H54 (cell line): ENCODE results near the gene RBFOX1.

Source experiments
- DNase-seq: peaks from one replicate; pipeline ENCODE4 v3.0.0; 2011; ENCODE audit warnings: low spot score, mixed read lengths; ENCODE audit not compliant: insufficient read length
- FAIRE-seq: peaks from 3 replicates; lab custom pipeline; 2011; peaks lifted over from hg19 to GRCh38; lab: Jason Lieb, UNC
- POLR2A ChIP-seq: IDR thresholded peaks from 2 replicates; pipeline ENCODE4 v1.6.1; 2011; ENCODE audit warnings: low read depth, mild to moderate bottlenecking, low read length

The RBFOX1 gene

DNA sequence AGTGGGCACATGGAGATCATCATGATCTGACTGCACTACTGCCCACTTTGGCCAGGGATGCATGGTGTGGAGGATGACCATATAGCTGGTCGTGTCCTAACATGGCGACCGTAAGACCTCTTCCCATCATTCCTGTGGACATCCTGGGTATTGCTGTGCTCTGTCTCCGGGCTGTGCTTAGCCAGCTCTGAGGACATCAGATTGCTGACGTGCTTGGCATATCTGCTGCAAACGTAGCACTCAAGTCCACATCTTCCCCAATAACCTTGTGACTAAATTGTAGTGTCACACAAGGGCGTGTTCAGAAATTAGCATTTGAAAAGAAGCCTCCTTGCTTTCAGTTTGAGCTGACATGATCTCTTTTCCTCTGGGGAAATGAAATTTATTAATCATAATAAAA is 373.2 kb downstream of the RBFOX1 start:
- no peak for TF ChIP-seq POLR2A
- FAIRE-seq: no peak
- no peak for DNase-seq

DNA sequence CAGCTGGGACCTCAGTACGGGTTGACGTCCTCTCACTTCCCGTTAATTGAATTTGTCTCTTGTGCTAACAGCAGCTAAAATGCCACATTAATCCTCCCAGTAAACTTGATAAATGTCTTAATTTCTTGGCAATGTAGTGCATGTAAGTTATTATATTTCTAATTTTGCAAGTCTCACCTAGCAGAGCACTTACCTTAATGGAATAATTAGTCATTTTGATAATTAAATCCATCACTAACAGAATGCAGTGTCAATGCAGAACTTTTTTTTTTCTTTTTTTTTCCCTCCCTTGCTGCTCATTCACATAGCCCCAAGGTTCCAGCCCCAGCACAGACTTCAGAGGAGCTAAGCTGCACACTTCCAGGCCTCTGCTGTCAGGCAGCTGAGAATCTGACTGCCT is 376.5 kb downstream of the RBFOX1 start:
- no peak for DNase-seq
- TF ChIP-seq POLR2A: no peak
- no peak for FAIRE-seq

DNA sequence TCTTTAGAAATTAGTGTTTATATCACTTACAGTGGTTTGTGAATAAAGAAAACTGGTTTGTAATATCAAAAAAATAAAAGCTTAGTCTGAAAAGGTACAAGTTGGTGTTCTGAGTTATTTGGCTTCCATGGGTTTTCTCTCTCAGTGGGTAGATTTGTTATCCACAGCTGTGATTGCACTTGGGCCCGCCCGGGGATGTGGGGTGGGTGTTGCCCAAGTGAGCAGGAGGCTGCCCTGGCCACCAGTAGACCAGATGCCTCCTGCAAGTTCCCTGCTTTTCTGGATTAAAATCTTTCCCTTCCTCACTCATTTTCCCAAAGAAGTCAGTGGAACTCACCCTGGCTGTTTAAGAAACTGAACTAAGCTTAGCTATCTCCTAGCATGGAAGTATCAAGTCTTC is 380.6 kb downstream of the RBFOX1 start:
- FAIRE-seq (no peak), DNase-seq (no peak)
- no peak for TF ChIP-seq POLR2A

DNA sequence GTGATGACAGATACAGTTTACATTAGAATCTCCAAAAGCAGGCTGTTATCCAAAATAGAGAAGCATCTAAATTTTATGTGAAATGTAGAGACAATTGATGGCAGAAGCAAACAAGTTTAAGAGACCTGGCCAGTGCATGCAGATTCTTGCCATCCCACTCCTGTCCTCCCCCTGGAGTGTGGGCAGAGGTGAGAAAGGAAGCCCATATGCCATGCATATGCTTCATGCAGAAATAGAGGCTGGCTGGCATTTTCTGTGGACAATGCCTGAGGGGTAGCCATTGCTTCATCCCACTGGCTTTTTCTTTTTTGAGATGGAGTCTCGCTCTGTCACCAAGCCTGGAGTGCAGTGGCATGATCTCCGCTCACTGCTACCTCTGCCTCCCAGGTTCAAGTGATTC is 382.1 kb downstream of the RBFOX1 start:
- TF ChIP-seq POLR2A: no peak
- DNase-seq: no peak
- FAIRE-seq: no peak

DNA sequence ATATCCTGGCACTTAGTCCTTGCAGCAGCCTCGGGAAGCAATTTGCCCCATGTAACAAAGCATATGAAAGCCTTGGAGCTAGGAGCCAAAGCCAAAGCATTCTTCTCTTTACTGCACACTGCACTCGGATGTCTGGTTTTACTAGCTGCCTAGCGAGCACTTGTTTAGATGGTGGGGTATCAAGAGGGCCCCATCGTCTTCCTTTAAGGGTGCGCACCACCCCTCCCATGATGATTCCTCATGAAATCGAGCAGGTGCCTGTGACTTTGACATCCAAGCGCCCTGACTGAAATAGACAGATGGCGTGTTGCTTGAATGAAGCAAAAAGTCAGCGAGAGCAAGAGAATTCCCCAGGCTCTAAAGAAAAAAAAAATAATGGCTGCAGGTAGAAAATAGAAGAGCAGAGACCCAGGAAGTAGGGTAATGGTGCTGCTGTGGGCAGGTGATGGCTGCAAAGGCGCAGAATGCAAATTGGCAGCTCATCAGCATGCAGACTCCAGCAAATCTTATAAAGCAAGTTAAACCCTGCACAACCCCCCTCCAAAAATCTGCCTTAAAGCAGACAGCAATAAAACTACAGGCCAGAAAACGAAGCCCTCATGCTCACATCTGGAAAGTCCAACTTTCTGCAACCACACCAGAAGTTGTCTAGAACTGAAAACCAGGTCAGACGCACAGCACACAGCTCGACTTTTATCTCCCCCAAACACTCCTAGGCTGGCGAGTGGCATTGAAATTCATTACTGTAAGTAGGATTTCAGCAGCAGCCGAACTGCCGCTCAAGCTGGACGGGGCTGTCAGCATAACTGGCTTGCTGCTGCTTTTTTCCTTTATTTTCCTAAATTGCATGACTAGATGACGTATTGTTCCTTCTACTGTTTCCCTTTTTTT is 384.3 kb downstream of the RBFOX1 start:
- TF ChIP-seq POLR2A: no peak
- no peak for FAIRE-seq
- DNase-seq: no peak

DNA sequence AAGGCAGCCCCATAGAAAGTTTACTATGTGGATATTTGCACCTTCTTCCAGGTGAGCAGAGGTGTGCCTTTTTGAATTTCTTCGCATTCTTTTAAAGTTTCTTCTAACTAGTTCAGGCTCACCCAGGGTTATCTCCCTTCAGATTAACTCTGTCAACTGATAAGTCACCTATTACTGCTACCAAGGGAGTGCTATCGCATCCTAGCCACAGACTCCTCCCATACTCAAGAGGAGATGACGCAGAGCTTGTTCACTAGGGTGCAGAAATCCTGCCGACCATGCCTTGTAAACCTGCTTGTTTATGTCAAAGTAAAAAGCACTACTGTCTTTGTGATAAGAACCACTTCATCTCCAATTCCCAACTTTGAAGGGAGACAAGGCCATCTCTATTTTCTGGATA is 390.1 kb downstream of the RBFOX1 start:
- no peak for DNase-seq
- TF ChIP-seq POLR2A: no peak

DNA sequence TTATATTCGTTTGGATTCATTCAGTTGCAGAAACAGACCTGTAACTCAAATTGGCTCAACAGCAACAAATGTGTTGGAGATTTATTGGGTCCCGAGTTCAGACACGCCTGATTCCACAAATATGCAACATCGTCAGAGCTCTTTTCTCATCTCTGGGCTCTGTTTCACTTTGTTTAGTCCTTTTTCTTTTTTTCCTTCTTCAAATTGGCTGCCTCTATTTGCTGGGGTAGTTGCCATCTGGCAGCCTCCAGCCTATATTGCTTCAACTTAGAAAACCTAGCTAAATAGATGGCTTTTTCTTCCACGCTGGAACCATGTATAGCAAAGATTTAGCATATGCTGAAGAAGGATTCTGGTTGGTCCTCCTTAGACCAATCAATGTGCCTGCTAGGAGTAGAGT is 398.5 kb downstream of the RBFOX1 start:
- DNase-seq (no peak), FAIRE-seq (no peak)
- no peak for TF ChIP-seq POLR2A

More for the DNA sequence above, 390.1 kb downstream of the RBFOX1 start:
- no peak for FAIRE-seq

DNA sequence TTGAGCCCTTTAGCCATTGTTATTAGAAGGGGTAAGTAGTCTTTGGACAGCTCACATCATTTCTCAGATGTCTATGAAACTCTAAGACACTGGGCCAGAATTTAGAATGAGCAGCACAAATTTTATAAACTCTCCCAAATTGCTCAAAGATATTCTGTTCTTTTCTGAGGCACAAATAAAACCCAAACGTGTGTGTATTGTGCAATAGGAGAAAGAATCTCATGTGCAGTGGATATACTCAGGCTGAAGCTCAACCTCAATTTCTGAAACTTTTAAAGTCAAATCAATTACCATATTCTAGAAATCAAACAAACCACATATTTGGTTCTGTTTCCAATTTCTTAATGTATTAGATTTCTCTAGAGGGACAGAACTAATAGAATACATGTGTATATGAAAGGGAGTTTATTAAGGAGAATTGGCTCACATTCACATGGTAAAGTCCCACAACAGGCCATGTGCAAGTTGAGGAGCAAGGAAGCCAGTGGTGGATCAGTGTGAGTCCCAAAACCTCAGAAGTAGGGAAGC is 403.6 kb downstream of the RBFOX1 start:
- FAIRE-seq (no peak), DNase-seq (no peak)
- no peak for TF ChIP-seq POLR2A

DNA sequence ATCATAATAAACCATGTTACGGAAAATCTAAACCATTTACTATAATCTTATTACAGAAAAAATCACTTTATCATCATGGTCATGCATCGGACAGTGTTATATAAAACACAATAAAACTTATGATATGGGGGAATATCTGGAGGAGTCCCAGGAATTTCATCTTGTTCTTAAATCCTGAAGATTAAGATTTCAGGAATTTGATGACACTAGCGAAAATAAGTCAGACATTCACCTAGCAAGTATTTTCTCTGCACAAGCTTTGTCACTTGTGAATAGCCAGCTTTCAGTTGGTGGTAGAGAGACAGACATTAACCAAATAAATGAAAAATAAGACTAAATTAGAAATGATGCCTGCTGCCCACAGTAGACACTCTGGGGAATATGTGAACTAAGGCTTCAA is 410.0 kb downstream of the RBFOX1 start:
- FAIRE-seq: no peak

DNA sequence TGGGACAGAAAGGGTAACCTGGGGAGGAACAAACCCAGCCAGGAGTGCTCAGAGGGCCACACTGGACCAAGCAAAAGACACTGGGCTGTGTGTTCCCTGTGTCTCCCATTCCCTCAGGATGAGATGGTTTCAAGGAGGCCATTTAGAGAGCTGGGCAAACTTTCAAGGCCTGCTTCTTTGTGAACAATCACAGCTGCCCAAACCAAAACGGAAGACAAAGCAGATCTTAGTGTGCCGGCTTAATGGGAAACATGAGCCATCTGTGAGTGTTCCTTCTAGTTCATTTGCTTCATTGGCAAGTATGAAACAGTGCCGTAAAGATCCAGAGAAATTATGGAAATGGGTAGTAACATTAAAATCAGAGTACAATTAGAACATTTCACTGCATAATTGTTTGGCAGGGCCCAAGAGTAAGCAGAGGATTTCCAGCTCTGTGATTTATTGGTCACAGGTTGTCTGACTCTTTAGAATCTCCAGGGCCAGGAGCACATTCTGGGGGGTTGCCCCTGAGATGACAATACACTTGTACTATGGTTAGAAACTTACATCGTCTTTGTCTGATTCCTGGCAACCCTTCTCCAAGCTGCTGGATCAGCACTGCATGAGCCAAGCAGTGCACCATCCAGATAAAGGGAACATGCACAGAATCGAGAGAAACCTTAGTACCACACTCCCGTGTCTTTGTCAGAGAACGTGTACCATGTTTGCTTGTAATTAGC is 412.1 kb downstream of the RBFOX1 start:
- no peak for TF ChIP-seq POLR2A
- FAIRE-seq: no peak
- DNase-seq: no peak

More for the DNA sequence above, 410.0 kb downstream of the RBFOX1 start:
- TF ChIP-seq POLR2A: no peak
- DNase-seq: no peak

DNA sequence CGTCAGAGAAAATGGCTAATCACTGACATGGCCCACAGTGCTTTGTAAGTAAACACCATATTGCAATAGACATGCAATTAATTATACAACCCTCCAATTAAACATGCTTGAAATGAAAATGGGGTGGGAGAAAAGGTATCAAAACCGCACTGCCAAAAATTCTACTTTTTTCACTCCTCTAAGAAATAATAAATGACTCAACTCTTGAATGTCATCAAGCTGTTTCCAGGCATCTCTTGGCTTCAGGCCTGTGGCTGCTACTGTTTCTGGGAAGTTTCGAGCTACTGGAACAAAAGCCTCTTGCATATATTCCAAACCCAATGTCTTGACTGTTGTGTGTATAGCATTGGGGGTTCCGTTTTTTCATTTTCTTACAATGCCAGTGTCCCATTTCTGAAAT is 412.6 kb downstream of the RBFOX1 start:
- DNase-seq (no peak), FAIRE-seq (no peak)
- no peak for TF ChIP-seq POLR2A

DNA sequence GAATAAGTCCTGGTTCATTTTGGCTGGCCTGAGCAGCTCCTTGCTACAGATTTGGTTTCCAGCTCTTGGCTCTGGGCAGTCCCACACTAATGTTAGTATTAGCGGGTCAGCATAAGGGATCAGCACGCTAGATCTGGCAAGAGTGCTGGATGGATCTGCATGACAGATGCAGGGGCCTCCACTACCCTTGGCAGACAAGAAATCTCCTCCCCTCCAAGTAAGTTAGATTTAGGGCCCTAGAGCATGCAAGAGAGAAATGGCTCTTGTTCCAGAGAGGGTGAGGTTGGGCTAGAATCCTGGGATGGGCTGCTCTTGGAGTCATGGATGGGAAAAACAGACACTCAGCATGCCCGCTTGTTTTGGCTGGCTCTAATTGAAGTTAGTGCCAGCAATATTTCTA is 414.3 kb downstream of the RBFOX1 start:
- no peak for DNase-seq
- no peak for TF ChIP-seq POLR2A
- no peak for FAIRE-seq

DNA sequence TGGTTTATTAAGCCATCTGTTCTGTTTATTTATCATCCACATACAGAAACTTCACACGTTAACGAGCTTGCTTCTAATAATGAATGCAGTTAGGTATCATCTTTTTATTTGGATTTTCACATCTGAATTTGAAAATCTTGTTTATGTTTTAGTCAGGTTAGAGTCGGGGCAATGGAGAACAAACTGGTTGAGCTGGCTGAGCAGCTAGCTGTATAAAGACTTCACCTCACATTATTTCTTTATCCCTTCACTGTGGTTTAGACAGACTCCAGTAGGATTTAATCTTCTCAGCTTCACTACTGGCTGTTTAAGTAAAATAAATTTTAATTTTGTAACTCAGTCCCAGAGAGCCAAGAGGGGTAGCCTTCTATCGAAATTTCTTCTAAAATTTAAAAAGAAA is 415.9 kb downstream of the RBFOX1 start:
- no peak for DNase-seq
- no peak for TF ChIP-seq POLR2A

DNA sequence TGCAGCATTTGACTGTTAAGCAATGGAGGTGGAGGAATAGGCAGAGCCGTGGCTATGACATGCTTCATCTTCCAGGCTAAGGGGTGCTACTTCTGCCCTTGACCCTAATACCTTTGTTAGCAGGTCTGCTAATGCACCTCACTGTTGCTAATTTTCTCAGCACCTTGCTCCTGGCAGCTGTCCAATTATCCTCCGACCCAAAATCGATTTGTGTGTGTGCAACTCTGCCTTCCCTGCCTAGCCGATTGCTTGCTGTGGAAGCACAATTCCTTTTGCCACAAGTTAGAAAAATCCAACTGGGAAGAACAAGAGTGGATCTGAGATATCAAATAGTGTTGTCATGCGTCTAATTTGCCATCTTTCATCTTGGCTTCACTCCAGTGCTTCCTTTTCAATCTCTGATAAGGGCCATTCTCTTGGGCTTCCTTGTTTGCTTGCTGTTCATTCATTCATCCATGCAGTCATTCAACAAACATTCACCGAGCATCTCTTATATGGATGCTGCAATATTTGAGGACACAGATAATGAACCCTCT is 422.8 kb downstream of the RBFOX1 start:
- TF ChIP-seq POLR2A: no peak
- DNase-seq (no peak), FAIRE-seq (no peak)

More for the DNA sequence above, 415.9 kb downstream of the RBFOX1 start:
- FAIRE-seq: no peak
